ENCODE measurements around the gene FXYD7.

FXYD7 gene, protein sequence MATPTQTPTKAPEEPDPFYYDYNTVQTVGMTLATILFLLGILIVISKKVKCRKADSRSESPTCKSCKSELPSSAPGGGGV

DNA sequence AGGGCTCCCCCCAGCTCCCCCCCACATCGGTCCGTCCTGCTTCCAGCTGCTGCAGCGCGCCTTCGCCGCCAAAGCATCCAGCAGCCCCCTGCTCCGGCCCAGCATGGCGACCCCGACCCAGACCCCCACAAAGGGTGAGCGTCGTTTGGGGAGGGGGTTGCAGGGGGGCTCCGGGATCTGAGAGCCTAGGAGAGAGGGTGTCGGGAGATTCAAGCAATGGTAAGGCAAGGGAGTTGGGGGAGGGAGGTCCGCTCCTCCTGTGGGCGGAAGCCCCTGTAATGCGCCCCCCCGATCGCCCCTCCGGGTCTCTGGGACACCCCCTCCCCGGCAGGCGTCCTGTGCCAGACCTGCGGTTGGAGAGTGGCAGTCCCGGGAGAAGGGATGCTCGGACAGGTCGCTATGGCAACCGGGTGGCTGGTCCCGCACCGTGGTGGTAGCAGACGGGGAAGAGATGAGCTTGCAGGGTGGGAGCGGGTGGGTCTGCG lies at the start of gene FXYD7:
FXYD7 (plus strand) TSS at position 25 of the 485 bp plus-strand sequence; CDS start at position 104, 79 bp downstream.
- H3K9ac ChIP-seq, result peak within 1 kb of the TSS in 8 of 11 experiments; percentile 38 to 68 (median 56); a peak in 12 of 22 replicates

DNA sequence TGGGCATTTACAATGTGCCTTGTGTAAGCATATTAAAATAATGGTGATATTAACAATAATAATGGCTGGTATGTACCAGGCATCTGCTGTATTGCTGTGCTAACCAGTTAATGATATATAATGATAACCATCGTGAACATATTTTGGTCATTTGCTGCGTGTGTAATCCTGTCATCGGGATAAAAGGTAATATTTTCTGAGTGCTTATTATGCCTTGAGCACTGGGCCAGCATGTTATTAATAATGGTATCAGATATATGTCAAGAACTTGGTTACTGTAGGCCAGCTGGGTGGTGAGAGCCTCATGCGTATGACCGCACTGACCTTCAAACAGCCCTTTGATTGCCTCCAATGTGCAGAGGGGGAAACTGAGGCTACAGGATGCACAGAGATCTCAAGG lies 49.6 kb upstream of the FXYD7 start:
- H3K27ac ChIP-seq, result no peak overlapping the region

More for the DNA sequence above, at the start of gene FXYD7:
- H3K27ac ChIP-seq, result no peak within 1 kb of the TSS
- H3K27me3 ChIP-seq, result peaks cover 9 to 36% (median 22%) of the 10 kb centered on the region in 11 experiments; a peak in 20 of 22 replicates
- H3K4me3 ChIP-seq, result peak within 1 kb of the TSS; percentile 34 to 64 (median 50); a peak in 19 of 20 replicates
- H4K20me1 ChIP-seq, result peaks cover 0 to 5% (median 0%) of the 10 kb centered on the region in 11 experiments; a peak in 2 of 22 replicates
- H3K9me3 ChIP-seq (replicated peaks in 1 of 11), result no peaks in the 10 kb centered on the region
- H3K4me1 ChIP-seq, result peaks cover 36 to 81% (median 74%) of the 10 kb centered on the region in 10 experiments
- no peak for TF ChIP-seq Cebpa-rat (IDR thresholded peaks at IDR 0.05)
- H3K4me2 ChIP-seq, result peak within 1 kb of the TSS; percentile 90 to 98 (median 95)
- no peaks in the 10 kb centered on the region for H3K36me3 ChIP-seq

DNA sequence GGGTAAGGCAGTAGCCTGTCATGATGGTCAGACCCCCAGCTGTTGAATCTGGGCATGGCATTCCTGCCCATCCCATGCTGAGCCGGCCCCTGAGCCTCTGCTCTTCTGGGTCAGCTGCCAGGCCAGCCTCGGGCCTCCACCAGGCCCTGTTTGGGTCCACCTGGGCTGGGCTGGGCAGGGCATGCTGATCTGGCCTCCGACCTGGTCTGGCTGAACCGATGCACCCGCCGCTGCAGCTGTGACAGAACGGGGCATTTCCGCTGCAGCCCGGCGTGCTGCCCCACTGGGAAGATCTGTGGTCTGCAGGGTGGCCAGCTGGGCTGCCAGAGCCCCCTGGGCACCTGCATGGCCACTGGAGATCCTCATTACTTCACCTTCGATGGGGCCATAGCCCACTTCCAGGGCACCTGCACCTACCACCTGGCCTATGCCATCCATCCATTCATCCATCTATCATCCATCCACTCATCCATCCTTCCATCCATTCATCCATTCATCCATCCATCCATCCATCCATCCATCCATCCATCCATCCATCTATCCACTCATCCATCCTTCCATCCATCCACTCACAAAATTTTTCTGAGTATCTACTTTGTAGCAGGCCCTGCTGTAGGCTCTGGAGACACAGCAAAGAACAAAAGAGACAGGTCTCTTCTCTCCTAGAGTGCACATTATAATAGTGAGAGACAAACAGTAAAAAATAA lies 49.0 kb upstream of the FXYD7 start:
- no peak overlapping the region for H3K27ac ChIP-seq
- H3K9ac ChIP-seq, result no peak overlapping the region
- peaks cover 5 to 41% (median 26%) of the 10 kb centered on the region in 10 experiments; a peak in 18 of 20 replicates for H3K4me1 ChIP-seq
- no peaks in the 10 kb centered on the region for H3K9me3 ChIP-seq (replicated peaks in 1 of 11)
- no peaks in the 10 kb centered on the region for H4K20me1 ChIP-seq
- H3K27me3 ChIP-seq, result no peaks in the 10 kb centered on the region
- H3K4me2 ChIP-seq, result no peak overlapping the region
- H3K4me3 ChIP-seq, result no peak overlapping the region
- no peak for TF ChIP-seq Cebpa-rat (IDR thresholded peaks at IDR 0.05)
- no peaks in the 10 kb centered on the region for H3K36me3 ChIP-seq

More for the DNA sequence above, 49.6 kb upstream of the FXYD7 start:
- Histone ChIP-seq H4K20me1 (no peaks in the 10 kb centered on the region), H3K4me3 (no peak overlapping the region), H3K4me1 (peaks cover 9 to 41% (median 26%) of the 10 kb centered on the region in 10 experiments), H3K36me3 (no peaks in the 10 kb centered on the region), H3K9me3 (replicated peaks in 1 of 11) (no peaks in the 10 kb centered on the region), H3K27me3 (no peaks in the 10 kb centered on the region), H3K4me2 (no peak overlapping the region), H3K9ac (no peak overlapping the region)
- TF ChIP-seq Cebpa-rat (IDR thresholded peaks at IDR 0.05), result no peak

DNA sequence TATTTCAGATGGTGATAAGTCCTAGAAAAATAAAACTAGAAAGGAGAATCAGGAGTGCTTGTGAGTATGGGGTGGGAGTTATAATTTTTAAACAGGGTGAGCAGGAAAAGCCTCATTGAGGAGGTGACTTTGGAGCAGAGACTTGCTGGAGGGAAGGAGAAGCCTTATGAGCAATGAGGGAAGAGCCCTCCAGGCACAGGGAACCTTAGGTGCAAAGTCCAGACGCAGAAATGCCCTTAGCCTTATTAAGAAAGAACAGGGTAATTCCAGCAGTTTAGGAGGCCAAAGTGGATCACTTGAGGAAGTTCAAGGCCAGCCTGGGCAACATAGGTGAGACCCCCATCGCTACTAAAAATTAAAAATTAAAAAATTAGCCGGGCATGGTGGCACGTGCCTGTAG lies 48.4 kb upstream of the FXYD7 start:
- H3K4me3 ChIP-seq, result no peak overlapping the region
- H3K4me1 ChIP-seq, result peaks cover 5 to 41% (median 29%) of the 10 kb centered on the region in 10 experiments; a peak in 17 of 20 replicates
- H3K9ac ChIP-seq, result no peak overlapping the region
- no peaks in the 10 kb centered on the region for H3K27me3 ChIP-seq
- TF ChIP-seq Cebpa-rat (IDR thresholded peaks at IDR 0.05), result no peak
- no peaks in the 10 kb centered on the region for H3K9me3 ChIP-seq (replicated peaks in 1 of 11)
- no peak overlapping the region for H3K4me2 ChIP-seq
- H3K27ac ChIP-seq, result no peak overlapping the region
- H3K36me3 ChIP-seq, result no peaks in the 10 kb centered on the region
- no peaks in the 10 kb centered on the region for H4K20me1 ChIP-seq

DNA sequence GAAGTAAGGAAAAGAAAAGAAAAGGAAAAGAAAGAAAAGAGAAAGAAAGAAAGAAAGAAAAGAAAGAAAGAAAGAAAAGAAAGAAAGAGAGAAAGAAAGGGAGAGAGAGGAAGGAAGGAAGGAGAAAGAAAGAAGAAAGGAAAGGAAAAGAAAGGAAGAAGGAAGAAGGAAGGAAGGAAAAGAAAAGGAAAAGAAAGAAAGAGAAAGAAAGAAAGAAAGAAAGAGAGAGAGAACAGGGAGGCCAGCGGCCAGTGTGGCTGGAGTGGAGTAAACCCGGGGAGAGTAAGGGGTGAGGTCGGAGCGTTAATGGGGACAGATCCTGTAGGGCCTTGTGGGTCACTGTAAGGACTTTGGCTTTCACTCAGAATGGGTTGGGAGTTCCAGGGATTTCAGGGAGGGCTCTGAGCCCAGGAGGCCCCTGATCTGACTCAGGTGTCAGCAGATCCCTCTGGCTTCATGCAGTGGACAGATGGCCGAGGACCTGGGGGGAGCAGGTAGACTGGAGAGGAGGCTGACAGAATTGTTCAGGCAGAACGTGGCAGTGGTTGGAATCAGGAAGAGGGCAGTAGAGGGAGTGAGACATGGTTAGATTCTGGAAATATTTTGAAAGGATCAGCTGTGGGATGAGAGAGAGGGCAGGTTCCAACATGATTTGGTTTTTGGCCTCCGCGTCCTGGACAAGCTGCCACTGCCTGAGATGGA lies 47.2 kb upstream of the FXYD7 start:
- TF ChIP-seq Cebpa-rat (IDR thresholded peaks at IDR 0.05), result no peak
- Histone ChIP-seq H3K4me3 (no peak overlapping the region), H4K20me1 (no peaks in the 10 kb centered on the region), H3K9ac (no peak overlapping the region), H3K36me3 (no peaks in the 10 kb centered on the region), H3K27ac (no peak overlapping the region), H3K9me3 (replicated peaks in 1 of 11) (no peaks in the 10 kb centered on the region), H3K4me1 (peaks cover 2 to 34% (median 27%) of the 10 kb centered on the region in 10 experiments; a peak in 17 of 20 replicates), H3K27me3 (no peaks in the 10 kb centered on the region), H3K4me2 (peak overlapping the region in 2 of 11 experiments; percentile 18; a peak in 2 of 22 replicates)

DNA sequence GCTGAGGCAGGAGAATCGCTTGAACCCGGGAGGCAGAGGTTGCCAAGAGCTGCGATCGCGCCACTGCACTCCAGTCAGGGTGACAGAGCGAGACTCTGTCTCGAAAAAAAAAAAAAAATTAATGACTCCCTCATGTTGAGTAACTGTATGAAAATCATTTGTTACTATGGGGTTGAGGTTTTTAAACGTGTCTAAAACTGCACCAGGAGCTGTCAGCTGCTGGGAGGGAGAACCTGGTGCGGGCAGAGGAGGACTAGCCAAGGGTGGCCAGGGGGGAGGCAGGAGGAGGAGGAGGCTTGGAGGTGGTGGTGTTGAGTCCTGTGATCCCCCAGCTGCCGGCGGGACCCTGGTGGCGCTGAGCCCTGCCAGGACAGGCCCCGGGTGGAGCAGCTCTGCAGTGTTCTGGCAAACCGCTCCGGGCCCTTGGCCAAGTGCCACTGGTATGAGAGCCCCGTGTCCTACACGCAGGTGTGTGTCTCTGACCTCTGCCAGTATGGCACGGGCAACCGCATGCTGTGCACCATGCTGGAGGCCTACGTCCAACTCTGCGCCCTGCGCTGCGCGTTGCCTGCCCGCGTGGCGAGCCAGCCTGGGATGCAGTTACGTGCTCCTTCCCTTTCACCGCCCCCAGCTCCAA lies 44.5 kb upstream of the FXYD7 start:
- Histone ChIP-seq H3K27ac (no peak overlapping the region), H3K36me3 (no peaks in the 10 kb centered on the region), H3K27me3 (no peaks in the 10 kb centered on the region), H3K4me2 (peak overlapping the region in 7 of 11 experiments; percentile 12 to 53 (median 38); a peak in 13 of 22 replicates), H3K9ac (no peak overlapping the region; a peak in 1 of 22 replicates), H3K4me3 (no peak overlapping the region), H3K4me1 (peaks cover 0 to 27% (median 19%) of the 10 kb centered on the region in 10 experiments; a peak in 12 of 20 replicates), H3K9me3 (replicated peaks in 1 of 11) (no peaks in the 10 kb centered on the region), H4K20me1 (no peaks in the 10 kb centered on the region)
- no peak for TF ChIP-seq Cebpa-rat (IDR thresholded peaks at IDR 0.05)

DNA sequence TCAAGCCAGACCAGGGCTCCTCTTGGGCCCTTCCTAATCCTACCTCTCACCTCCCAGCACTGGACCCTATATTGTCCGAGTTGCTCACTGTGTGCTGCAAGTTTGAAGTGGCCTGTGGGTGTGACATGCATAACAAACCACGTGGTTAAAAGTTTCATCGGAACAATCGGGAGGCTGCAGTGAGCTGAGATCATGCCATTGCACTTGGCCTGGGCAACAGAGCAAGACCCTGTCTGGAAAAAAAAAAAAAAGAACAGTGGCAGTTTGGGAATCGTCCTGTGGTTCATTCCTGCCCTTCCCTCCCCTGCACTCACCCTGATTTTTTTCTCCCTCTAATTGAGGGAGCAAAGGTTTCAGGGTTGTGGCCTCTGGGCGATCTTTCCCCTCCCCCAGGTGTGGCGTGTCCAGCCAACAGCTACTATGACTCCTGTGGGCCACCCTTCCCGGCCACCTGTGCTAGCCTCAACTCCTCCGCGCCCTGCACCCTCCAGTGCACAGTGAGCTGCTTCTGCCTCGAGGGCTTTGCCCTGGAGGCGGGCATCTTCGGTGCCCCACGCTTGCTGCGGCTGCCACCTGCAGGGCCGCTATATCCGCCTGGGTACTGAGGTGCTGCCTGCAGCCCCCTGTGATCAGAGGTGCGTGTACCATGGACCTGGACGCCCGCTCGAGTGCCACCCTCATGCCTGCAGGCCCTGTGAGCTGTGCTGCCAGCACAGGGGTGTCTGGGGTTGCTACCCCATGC lies 43.7 kb upstream of the FXYD7 start:
- no peaks in the 10 kb centered on the region for H3K9me3 ChIP-seq (replicated peaks in 1 of 11)
- TF ChIP-seq Cebpa-rat (IDR thresholded peaks at IDR 0.05), result no peak
- no peaks in the 10 kb centered on the region for H3K36me3 ChIP-seq
- no peaks in the 10 kb centered on the region for H3K27me3 ChIP-seq
- H3K27ac ChIP-seq, result no peak overlapping the region
- H3K4me2 ChIP-seq, result peak overlapping the region in 8 of 11 experiments; percentile 12 to 53 (median 37); a peak in 13 of 22 replicates
- no peaks in the 10 kb centered on the region for H4K20me1 ChIP-seq
- H3K4me1 ChIP-seq, result peaks cover 0 to 31% (median 19%) of the 10 kb centered on the region in 10 experiments; a peak in 12 of 20 replicates
- H3K4me3 ChIP-seq, result no peak overlapping the region
- H3K9ac ChIP-seq, result no peak overlapping the region

DNA sequence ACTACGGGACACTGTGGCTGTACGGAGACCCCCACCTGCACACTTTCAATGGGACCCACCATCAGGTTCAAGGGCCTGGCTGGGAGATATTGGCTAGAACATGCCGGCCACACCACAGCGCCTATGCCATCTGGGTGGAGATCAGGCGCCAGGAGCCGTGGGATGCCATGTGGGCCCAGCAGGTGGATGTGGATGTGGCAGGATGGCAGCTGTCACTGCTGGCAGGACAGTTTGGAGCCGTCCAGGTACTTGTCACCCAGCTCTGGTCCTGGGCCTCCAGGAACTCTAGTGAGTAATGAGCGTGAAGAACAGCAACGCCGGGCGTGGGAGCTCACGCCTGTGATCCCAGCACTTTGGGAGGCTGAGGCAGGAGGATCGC lies 43.2 kb upstream of the FXYD7 start:
- no peaks in the 10 kb centered on the region for H3K36me3 ChIP-seq
- H3K4me3 ChIP-seq, result no peak overlapping the region
- H3K27ac ChIP-seq, result no peak overlapping the region
- TF ChIP-seq Cebpa-rat (IDR thresholded peaks at IDR 0.05), result no peak
- H3K9ac ChIP-seq, result no peak overlapping the region
- H3K4me2 ChIP-seq, result peak overlapping the region in 5 of 11 experiments; percentile 36 to 53 (median 46); a peak in 10 of 22 replicates
- no peaks in the 10 kb centered on the region for H3K9me3 ChIP-seq (replicated peaks in 1 of 11)
- H3K27me3 ChIP-seq, result no peaks in the 10 kb centered on the region
- no peaks in the 10 kb centered on the region for H4K20me1 ChIP-seq
- peaks cover 0 to 31% (median 19%) of the 10 kb centered on the region in 10 experiments; a peak in 12 of 20 replicates for H3K4me1 ChIP-seq

All from BLaER1 treated with 17β-estradiol and CSF1 and Interleukin-3, amounts not matched to agents 10 nM and 100 nM (cell line).